ENCODE results near the gene PNO1. TPM values are rescaled to one million over a fixed set of nuclear protein-coding genes. Genes with fewer than 3 reads are reported as not detected.

PNO1 gene
- total RNA-seq, 4 donors from 2014 or later: 19.8 to 26.4 (median 23.6) TPM

DNA sequence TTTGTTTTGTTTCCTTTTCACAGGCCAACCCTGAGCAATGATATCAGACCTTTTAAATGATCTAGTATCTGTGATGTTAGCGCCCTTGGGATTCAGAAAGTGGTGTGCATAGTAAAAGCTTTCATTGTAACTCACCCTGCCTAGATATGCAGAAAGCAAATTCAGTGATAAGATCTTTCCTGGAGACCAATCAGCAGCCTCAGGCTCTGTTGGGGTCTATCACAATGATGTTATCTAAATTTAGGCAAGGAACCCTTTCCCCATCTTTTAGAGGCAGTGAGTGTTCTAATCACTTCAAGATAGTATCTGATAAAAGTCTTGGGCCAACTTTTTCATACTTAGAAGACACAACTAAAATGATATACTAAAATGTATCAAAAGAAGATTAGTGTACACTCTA is 23.6 kb upstream of the PNO1 start:
- ATAC-seq (no peak), DNase-seq (no peak)
- intact Hi-C loops (cut with DNase I; ENCODE audit: low total_unique reads) (no loop called here), in situ Hi-C loops (cut with MboI; ENCODE audit: low sequenced_read_pairs in 4 of 4) (no loop called here)
- Histone ChIP-seq H3K27me3 (no peaks in the 10 kb centered on the region), H3K36me3 (peaks cover 0 to 27% of the 10 kb centered on the region in 2 donors), H3K4me1 (no peaks in the 10 kb centered on the region), H3K27ac (no peak overlapping the region), H3K9me3 (no peaks in the 10 kb centered on the region), H3K4me3 (no peak overlapping the region)
- TF ChIP-seq, protein P1, sequence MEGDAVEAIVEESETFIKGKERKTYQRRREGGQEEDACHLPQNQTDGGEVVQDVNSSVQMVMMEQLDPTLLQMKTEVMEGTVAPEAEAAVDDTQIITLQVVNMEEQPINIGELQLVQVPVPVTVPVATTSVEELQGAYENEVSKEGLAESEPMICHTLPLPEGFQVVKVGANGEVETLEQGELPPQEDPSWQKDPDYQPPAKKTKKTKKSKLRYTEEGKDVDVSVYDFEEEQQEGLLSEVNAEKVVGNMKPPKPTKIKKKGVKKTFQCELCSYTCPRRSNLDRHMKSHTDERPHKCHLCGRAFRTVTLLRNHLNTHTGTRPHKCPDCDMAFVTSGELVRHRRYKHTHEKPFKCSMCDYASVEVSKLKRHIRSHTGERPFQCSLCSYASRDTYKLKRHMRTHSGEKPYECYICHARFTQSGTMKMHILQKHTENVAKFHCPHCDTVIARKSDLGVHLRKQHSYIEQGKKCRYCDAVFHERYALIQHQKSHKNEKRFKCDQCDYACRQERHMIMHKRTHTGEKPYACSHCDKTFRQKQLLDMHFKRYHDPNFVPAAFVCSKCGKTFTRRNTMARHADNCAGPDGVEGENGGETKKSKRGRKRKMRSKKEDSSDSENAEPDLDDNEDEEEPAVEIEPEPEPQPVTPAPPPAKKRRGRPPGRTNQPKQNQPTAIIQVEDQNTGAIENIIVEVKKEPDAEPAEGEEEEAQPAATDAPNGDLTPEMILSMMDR (IDR thresholded peaks at IDR 0.05 in 4 of 5, conservative IDR thresholded peaks at IDR 0.05 in 1 of 5): no peak
- TF ChIP-seq POLR2A (IDR thresholded peaks at IDR 0.05): no peak

DNA sequence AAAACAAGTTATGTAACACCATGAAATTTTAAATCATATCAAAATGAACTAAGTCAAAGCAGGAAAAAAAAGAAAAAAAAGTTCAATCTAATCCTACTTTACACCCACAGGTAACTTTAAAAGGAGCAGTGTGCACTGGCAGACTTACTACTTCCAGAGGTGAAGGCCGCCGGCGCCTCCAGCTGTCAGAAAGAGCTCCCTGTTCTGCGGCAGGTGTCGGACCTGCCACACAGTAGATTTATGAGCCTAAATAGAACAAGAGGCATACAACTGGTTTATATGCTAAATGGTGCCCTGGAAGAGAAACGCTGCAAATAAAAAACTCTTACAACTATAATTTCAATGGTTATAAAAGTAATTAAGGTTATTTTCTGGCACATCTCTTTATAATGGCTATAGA is 23.1 kb upstream of the PNO1 start:
- in situ Hi-C loops (cut with MboI; ENCODE audit: low sequenced_read_pairs in 4 of 4) (no loop called here), intact Hi-C loops (cut with DNase I; ENCODE audit: low total_unique reads) (no loop called here)
- Histone ChIP-seq H3K9me3 (no peaks in the 10 kb centered on the region), H3K27me3 (no peaks in the 10 kb centered on the region), H3K27ac (no peak overlapping the region), H3K36me3 (peaks cover 0 to 27% of the 10 kb centered on the region in 2 donors), H3K4me3 (no peak overlapping the region), H3K4me1 (no peaks in the 10 kb centered on the region)
- DNase-seq: no peak
- ATAC-seq: no peak
- TF ChIP-seq, protein P1 (IDR thresholded peaks at IDR 0.05 in 4 of 5, conservative IDR thresholded peaks at IDR 0.05 in 1 of 5): no peak
- TF ChIP-seq POLR2A (IDR thresholded peaks at IDR 0.05): no peak

DNA sequence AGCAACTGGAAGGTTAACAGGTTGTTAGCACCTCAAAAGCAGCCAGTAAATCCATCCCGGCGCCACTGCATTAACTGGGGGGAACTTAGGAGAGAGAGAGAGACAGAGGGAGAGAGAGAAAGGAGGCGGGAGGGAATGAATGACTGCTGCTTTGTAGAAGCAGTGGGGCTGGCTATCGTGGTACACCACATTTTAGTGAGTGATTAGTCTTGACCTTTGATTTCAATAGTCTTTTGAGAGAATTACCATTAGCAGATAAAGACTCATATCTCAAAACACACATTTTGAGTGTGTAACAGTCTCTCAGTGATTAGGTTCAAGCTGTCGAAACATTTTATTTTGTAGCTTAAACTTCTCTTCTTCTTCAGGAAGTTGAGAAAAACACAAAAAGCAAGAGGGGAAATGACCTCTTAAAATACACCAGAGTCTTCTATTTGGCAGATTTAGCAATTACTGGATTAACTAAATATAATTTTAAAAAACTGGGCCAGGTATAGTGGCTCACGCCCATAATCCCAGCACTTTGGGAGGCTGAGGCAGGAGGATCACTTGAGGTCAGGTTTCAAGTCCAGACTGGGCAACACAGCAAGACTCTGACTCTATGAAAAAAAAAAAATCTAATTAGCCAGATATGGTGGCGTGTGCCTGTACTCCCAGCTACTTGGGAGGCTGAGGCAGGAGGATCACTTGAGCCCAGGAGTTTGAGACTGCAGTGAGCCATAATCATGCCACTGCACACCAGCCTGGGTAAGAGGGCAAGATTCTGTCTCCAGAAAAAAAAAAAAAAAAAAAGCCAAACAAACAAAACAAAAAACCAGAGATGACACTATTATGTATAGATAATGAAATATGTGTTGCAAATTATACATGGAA is 22.0 kb upstream of the PNO1 start:
- intact Hi-C loops (cut with DNase I; ENCODE audit: low total_unique reads): no loop called here
- Histone ChIP-seq H3K27ac (no peak overlapping the region), H3K4me1 (no peaks in the 10 kb centered on the region), H3K4me3 (no peak overlapping the region), H3K9me3 (no peaks in the 10 kb centered on the region), H3K27me3 (no peaks in the 10 kb centered on the region), H3K36me3 (peaks cover 0 to 27% of the 10 kb centered on the region in 2 donors)
- ATAC-seq (no peak), DNase-seq (no peak)
- in situ Hi-C loops (cut with MboI; ENCODE audit: low sequenced_read_pairs in 4 of 4): no loop called here
- TF ChIP-seq, protein P1 (IDR thresholded peaks at IDR 0.05 in 4 of 5, conservative IDR thresholded peaks at IDR 0.05 in 1 of 5): no peak
- no peak for TF ChIP-seq POLR2A (IDR thresholded peaks at IDR 0.05)

DNA sequence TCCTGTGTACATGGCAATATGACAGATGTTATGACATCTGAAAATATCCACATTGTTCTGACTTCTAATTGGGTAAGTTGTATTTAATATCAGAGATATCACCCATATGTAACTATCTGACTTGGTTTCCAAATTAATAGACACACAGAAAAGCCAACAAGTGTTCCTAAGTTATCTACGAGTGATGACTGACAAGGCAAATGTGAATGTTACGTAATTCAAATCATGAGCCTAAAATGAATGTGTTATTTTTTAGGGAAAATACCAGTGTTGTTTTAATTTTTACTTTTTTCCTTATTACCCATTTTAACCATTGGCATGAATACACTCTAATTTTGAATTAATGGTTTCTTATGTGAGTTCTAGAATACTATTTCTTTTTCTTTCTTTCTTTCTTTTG is 15.8 kb upstream of the PNO1 start:
- H3K27ac ChIP-seq: no peak overlapping the region
- no peak for TF ChIP-seq POLR2A (IDR thresholded peaks at IDR 0.05)
- TF ChIP-seq, protein P1 (IDR thresholded peaks at IDR 0.05 in 4 of 5, conservative IDR thresholded peaks at IDR 0.05 in 1 of 5): no peak
- no peaks in the 10 kb centered on the region for H3K4me1 ChIP-seq
- in situ Hi-C loops (cut with MboI; ENCODE audit: low sequenced_read_pairs in 4 of 4) (no loop called here), intact Hi-C loops (cut with DNase I; ENCODE audit: low total_unique reads) (no loop called here)
- H3K27me3 ChIP-seq: no peaks in the 10 kb centered on the region
- no peak for ATAC-seq
- H3K36me3 ChIP-seq: peaks cover 0 to 8% of the 10 kb centered on the region in 2 donors
- no peak for DNase-seq
- no peak overlapping the region for H3K4me3 ChIP-seq
- H3K9me3 ChIP-seq: no peaks in the 10 kb centered on the region
